HEK293T (cell line): Measurements from ENCODE around the gene BFAR.
"Not testable (repeated sequence)": the region's sequence is repeated elsewhere in the genome, so short reads cannot be mapped to it uniquely, and the experiment has no call there.

Experiments
- CTCF ChIA-PET: fragments of 350-600 bp; formaldehyde crosslinking; extraction: SDS; loops from one replicate; lab custom pipeline; 2021; ENCODE audit warnings: antibody characterized with exemption, inconsistent platforms; lab: Yijun Ruan, JAX
- POLR2A ChIA-PET: fragments of 350-600 bp; formaldehyde crosslinking; extraction: SDS; loops from one replicate; lab custom pipeline; 2020; ENCODE audit warnings: antibody characterized with exemption, inconsistent platforms; lab: Yijun Ruan, JAX
- DNase-seq: peaks from one replicate; pipeline ENCODE4 v3.0.0; 2012; ENCODE audit warnings: mixed read lengths; ENCODE audit errors: extremely low spot score
- ARNT ChIP-seq: fragments of 450-650 bp; IDR thresholded peaks from 2 replicates; pipeline ENCODE4 v1.6.1; 2017; ENCODE audit warnings: mild to moderate bottlenecking
- BHLHE40 ChIP-seq: fragments of 450-650 bp; IDR thresholded peaks from 2 replicates; pipeline ENCODE4 v1.6.1; 2016; ENCODE audit warnings: mild to moderate bottlenecking, moderate library complexity, borderline replicate concordance
- CTBP1 ChIP-seq: fragments of 450-650 bp; IDR thresholded peaks from 2 replicates; pipeline ENCODE4 v1.6.1; 2016; ENCODE audit warnings: borderline replicate concordance
- ELF4 ChIP-seq: fragments of 450-650 bp; IDR thresholded peaks from 2 replicates; pipeline ENCODE4 v1.6.1; 2017; ENCODE audit warnings: antibody characterized with exemption
- FOXA1 ChIP-seq: fragments of 450-650 bp; IDR thresholded peaks from 2 replicates; pipeline ENCODE4 v1.6.1; 2016; ENCODE audit warnings: mild to moderate bottlenecking
- FOXK2 ChIP-seq: fragments of 450-650 bp; IDR thresholded peaks from 2 replicates; pipeline ENCODE4 v1.6.1; 2016; ENCODE audit warnings: mild to moderate bottlenecking
- FOXM1 ChIP-seq: fragments of 450-650 bp; IDR thresholded peaks from 2 replicates; pipeline ENCODE4 v1.6.1; 2017; ENCODE audit warnings: mild to moderate bottlenecking, borderline replicate concordance
- HDGF ChIP-seq: fragments of 450-650 bp; IDR thresholded peaks from 2 replicates; pipeline ENCODE4 v1.6.1; 2017; ENCODE audit warnings: antibody characterized with exemption, borderline replicate concordance
- L3MBTL2 ChIP-seq: fragments of 450-650 bp; conservative IDR thresholded peaks from 2 replicates; pipeline ENCODE4 v1.6.1; 2016; ENCODE audit warnings: mild to moderate bottlenecking
- LEF1 ChIP-seq: fragments of 450-650 bp; IDR thresholded peaks from 2 replicates; pipeline ENCODE4 v1.6.1; 2017; ENCODE audit warnings: mild to moderate bottlenecking, borderline replicate concordance
- NFRKB ChIP-seq: fragments of 450-650 bp; IDR thresholded peaks from 2 replicates; pipeline ENCODE4 v1.6.1; 2016; ENCODE audit warnings: mild to moderate bottlenecking, moderate library complexity
- SP1 ChIP-seq: fragments of 450-650 bp; IDR thresholded peaks from 2 replicates; pipeline ENCODE4 v1.6.1; 2017
- SUZ12 ChIP-seq: fragments of 450-650 bp; IDR thresholded peaks from 2 replicates; pipeline ENCODE4 v1.6.1; 2016; ENCODE audit warnings: mild to moderate bottlenecking
- TARDBP ChIP-seq: fragments of 450-650 bp; IDR thresholded peaks from 2 replicates; pipeline ENCODE4 v1.6.1; 2016
- ZNF384 ChIP-seq: fragments of 450-650 bp; IDR thresholded peaks from 2 replicates; pipeline ENCODE4 v1.6.1; 2016
- TF ChIP-seq, protein P1 (sequence below): fragments of 450-650 bp; IDR thresholded peaks from 2 replicates; pipeline ENCODE4 v1.6.1; 2016

Gene BFAR

DNA sequence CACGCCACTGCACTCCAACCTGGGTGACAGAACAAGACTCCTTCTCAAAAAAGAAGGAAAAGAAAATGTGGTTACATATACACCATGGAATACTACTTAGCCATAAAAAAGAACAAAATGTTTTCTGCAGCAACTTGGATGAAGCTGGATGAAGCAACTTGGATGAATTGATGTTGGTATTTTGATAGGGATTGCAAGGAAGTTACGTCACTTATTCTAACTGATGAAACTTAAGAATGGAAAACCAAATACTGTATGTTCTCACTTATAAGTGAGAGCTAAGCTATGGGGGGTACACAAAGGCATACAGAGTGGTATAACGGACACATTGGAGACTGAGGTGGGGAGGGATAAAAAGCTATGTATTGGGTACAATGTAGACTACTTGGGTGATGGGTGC lies 43.9 kb downstream of the BFAR start:
- ChIA-PET POLR2A (no interaction called here), CTCF (no interaction called here)
- no peak for TF ChIP-seq FOXM1
- TF ChIP-seq CTBP1: no peak
- no peak for TF ChIP-seq LEF1
- TF ChIP-seq FOXK2: no peak
- TF ChIP-seq SP1: no peak
- no peak for DNase-seq

DNA sequence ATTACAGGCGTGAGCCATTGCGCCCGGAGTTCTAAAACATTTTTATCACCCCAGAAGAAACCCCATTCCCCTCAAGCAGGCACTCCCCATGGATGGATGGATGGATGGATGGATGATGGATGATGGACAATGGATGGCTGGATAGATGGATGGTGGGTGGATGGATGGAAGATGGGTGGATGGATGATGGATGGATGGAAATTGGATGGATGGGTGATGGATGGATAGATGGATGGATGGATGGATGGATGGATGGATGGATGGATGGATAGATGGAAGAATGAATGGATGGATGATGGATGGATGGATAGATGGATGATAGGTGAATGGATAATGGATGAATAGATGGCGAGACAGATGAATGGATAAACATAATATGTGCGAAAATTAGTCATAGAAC lies 44.9 kb downstream of the BFAR start:
- TF ChIP-seq TARDBP: no peak
- TF ChIP-seq L3MBTL2: no peak

DNA sequence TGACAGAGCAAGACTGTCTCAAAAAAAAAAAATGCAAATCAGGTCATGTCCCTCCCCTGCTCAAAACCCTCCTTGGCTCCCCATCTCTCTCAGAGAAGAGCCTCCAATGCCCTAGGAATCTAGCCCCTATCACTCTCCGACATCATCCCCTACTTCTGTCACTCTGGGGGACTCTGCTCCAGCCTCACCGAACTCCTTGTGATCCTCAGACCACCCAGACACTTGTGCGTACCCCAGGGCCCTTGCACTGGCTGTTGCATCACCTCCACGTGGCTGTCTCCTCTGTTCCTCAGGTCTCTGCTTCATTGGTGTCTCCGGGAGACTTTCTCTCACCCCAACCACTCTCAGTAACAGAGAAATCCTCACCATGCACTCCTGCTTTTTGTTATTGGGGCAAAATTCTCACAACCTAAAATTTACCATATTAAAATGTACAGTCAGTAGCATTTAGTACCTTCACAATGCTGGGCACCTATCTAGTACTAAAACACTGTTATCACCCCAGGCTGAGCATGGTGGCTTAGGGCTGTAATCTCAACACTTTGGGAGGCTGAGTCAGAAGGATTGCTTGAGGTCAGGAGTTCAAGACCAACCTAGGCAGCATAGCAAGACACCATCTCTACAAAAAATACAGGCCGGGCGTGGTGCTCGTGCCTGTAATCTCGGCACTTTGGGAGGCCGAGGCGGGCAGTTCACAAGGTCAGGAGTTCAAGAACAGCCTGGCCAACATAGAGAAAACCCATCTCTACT lies 46.2 kb downstream of the BFAR start:
- TF ChIP-seq SP1 (no peak), CTBP1 (no peak), NFRKB (no peak), FOXM1 (no peak), ARNT (no peak), FOXK2 (no peak), TARDBP (no peak), HDGF (no peak), LEF1 (no peak), SUZ12 (no peak), FOXA1 (no peak), L3MBTL2 (no peak), BHLHE40 (no peak), ELF4 (no peak), ZNF384 (no peak)
- TF ChIP-seq, protein P1, sequence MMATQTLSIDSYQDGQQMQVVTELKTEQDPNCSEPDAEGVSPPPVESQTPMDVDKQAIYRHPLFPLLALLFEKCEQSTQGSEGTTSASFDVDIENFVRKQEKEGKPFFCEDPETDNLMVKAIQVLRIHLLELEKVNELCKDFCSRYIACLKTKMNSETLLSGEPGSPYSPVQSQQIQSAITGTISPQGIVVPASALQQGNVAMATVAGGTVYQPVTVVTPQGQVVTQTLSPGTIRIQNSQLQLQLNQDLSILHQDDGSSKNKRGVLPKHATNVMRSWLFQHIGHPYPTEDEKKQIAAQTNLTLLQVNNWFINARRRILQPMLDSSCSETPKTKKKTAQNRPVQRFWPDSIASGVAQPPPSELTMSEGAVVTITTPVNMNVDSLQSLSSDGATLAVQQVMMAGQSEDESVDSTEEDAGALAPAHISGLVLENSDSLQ: no peak
- DNase-seq: no peak
- POLR2A ChIA-PET: no interaction called here
- CTCF ChIA-PET: no interaction called here

More for the DNA sequence above, 44.9 kb downstream of the BFAR start:
- POLR2A ChIA-PET: no interaction called here
- CTCF ChIA-PET: no interaction called here
- no peak for DNase-seq

DNA sequence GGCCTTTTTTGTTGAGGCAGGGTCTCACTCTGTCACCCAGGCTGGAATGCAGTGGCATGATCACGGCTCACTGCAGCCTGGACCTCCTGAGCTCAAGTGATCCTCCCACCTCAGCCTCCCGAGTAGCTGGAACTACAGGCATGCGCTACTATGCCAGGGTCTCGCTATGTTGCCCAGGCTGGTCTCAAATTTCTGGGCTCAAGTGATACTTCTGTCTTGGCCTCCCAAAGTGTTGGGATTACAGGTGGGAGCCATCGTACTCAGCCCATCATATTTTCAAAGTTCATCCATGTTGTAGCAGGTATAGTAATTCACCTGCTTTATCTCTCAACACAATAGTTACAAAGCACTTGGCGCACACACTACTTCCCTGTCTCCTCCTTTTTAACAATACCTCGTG lies 47.6 kb downstream of the BFAR start:
- CTCF ChIA-PET, POLR2A ChIA-PET, DNase-seq: not testable (repeated sequence)

DNA sequence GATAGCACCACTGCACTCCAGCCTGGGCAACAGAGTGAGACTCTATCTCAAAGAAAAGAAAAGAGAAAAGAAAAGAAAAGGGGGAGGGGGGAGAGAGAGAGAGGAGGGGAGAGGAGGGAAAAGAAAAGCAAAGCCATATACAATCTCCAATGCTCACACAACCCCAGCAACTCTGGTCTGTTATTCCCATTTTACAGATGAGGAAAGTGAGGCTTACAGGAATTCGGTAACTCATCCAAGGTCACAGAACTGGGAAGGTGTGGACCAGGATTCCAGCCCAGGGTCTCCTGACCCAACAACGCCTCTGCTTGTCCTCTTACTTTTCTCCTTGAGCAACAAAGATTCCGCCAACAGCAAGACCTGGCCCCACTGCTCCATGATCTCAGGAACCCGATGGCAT lies 48.4 kb downstream of the BFAR start:
- TF ChIP-seq TARDBP (no peak), L3MBTL2 (no peak), CTBP1 (no peak), BHLHE40 (no peak), HDGF (no peak), ZNF384 (no peak), SUZ12 (no peak), SP1 (no peak), FOXM1 (no peak), ARNT (no peak), FOXK2 (no peak), ELF4 (no peak), NFRKB (no peak), FOXA1 (no peak), LEF1 (no peak)
- TF ChIP-seq, protein P1: no peak
- ChIA-PET CTCF (no interaction called here), POLR2A (no interaction called here)
- DNase-seq: no peak

DNA sequence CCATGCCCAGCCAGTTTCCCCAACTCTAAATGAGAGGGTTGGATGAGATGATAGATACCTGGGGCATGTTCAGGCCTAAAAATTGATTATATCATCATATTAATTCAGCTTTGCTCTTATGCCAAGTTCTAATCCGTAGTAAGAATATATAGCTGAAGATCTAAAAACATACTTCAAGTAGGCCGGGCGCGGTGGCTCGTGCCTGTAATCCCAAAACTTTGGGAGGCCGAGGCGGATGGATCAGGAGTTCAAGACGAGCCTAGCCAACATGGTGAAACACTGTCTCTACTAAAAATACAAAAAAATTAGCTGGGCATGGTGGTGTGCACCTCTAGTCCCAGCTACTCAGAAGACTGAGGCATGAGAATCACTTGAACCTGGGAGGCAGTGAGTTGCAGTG lies 49.4 kb downstream of the BFAR start:
- CTCF ChIA-PET: interaction anchor here (0.6 kb wide), 1 partner anchor 27 kb away, joined by 3 read pairs; no protein-coding TSS in a partner anchor
- DNase-seq: no peak
- TF ChIP-seq ARNT: no peak
- TF ChIP-seq FOXA1: no peak
- TF ChIP-seq FOXK2: no peak
- TF ChIP-seq SP1: no peak
- TF ChIP-seq NFRKB: no peak
- no peak for TF ChIP-seq ZNF384
- TF ChIP-seq ELF4: no peak
- TF ChIP-seq, protein P1: no peak
- TF ChIP-seq BHLHE40: no peak
- TF ChIP-seq HDGF: no peak
- TF ChIP-seq CTBP1: no peak
- POLR2A ChIA-PET: no interaction called here

DNA sequence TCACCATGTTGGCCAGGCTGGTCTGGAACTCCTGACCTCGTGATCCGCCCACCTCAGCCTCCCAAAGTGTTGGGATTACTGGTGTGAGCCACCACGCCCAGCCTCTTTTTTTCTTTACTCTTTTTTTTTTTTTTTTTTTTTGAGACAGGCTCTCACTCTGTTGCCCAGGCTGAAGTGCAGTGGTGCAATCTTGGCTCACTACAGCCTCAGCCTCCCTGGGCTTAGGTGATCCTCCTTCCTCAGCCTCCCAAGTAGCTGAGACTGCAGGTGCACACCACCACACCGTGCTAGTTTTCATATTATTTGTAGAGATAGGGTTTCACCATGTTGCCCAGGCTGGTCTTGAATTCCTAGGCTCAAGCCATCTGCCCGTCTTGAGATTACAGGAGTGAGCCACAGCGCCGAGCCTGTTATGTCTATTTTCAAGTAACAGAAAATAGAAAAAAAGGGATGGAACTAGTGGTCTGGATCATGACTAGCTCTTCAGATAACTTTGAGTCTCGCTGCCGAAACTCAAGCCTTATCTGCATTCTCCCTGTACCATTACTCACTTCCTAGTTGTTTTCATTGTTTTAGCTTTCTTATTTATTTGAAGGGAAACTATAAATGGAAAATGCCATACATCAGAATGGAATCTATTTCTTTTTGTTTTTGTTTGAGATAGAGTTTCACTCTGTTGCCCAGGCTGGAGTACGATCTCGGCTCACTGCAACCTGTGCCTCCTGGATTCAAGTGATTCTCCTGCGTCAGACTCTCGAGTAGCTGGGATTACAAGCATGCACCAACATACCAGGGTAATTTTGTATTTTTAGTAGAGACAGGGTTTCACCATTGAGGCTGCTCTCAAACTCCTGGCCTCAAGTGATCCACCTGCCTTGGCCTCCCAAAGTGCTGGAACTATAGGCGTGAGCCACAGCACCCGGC lies 53.4 kb downstream of the BFAR start:
- CTCF ChIA-PET, DNase-seq, POLR2A ChIA-PET: not testable (repeated sequence)

DNA sequence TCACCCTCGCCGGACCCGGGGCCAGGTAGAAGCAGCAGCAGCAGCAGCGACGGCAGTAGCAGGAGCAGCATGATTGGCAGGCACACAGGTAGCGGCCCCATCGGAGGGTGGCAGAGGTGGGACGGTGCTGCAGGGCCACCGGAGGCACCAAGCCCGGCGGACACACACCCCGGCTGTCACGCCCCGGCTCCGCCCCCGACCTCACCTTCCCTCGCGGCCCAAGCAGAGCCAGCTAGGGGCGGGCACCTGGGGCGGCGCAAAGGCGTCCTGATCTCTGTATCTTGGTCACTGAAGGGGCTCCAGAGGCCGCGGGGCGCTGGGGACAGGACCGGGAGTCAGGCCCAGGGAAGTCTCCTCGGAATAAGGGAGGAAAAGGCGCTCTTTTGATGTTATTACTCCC lies 61.4 kb downstream of the BFAR start, which contains the start of gene PLA2G10:
PLA2G10 (minus strand) TSS at position 180 of the 400 bp plus-strand sequence; CDS start at position 101, 79 bp downstream.
- DNase-seq, POLR2A ChIA-PET, CTCF ChIA-PET: not testable (repeated sequence)

DNA sequence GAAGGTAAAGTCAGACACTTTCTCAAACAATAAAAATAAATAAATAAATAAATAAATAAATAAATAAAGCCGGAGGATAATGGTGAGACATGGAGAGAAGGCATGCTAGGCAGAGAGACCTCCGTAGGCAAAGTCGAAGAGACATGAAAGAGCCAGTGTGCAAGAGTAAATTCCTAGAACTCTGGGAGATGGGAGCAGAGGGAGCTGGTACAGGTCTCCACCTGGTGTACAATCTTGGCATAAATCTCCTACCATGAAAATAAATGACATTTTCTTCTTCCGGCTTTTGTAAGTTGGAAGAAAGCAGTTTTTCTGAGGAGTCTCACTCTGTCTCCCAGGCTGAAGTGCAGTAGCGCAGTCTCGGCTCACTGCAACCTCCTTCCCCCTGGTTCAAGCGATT lies 69.1 kb downstream of the BFAR start:
- DNase-seq, CTCF ChIA-PET, POLR2A ChIA-PET: not testable (repeated sequence)

DNA sequence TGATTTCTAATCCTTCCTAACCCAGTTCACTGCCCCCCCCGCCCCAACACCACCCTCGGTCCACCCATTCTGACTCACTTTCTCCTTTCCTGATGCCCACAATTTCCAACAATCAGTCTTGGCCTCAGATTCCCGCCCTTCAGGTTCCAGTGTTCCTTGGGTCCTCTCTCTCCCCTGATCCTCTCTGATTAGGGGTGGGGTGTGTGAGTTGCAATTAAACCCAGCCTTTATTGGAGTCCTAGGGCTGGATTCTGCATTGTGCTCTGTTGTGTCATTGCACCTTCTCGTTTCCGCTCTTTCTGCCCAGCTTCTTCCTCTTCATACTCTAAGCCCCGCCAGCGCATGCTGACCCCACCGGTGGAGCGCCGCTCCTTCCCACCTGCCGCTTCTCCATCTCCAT lies 69.9 kb downstream of the BFAR start:
- CTCF ChIA-PET, POLR2A ChIA-PET, DNase-seq: not testable (repeated sequence)
